ENCODE results near the gene SDC4.

SDC4 gene, protein sequence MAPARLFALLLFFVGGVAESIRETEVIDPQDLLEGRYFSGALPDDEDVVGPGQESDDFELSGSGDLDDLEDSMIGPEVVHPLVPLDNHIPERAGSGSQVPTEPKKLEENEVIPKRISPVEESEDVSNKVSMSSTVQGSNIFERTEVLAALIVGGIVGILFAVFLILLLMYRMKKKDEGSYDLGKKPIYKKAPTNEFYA

DNA sequence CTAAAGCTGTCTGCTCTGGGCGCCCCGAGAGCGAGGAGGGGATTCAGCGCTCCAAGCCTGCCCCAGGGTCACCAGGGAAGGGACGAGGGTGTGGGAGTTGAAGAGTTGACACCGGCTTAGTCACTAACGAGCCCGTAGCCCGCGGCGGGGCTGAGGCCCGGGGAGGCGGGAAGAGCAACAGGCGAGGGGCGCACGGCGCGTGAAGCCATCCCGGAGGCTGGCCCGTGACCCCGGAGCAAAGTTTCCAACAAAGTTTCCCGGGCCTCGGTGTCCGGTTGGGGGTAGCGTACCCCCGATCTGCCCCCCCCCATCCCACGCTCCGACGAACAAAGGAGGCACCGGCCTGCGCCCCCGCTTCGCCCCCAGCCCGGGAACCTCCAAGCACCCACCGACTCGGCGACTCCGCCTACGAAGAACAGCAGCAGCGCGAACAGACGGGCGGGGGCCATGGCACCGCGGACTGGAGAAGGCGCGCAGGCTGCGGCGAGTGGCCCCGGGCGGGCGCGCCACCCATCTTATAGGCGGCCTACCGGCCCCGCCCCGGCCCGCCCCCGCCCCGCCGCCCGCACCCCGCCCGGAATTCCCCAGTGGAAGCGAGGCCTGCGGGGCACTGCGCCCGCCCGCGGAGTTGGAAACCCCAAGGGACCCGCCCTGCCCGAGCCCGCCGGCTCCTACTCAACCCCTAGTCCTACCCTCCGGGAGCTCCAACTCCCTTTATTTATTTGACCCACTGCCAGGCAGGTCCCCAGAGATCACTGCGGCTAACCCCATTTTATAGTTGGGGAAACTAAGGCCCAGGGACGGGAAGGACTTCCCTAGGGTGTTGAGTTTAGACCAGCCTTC lies at the start of gene SDC4:
Gene SDC4, minus strand, starts transcription at position 489 of the 843 bp plus-strand sequence. Its CDS starts 40 bp downstream, at position 449.
- TF ChIP-seq CTCF (conservative IDR thresholded peaks at IDR 0.05; ENCODE audit: low read depth, low read length), result no peak
- DNase-seq (ENCODE audit: low read depth), result peak; percentile 66
- peak within 1 kb of the TSS; percentile 85 for H3K4me3 ChIP-seq (ENCODE audit: low read depth, low read length)

- no peak for DNase-seq (ENCODE audit: low read depth)
- TF ChIP-seq CTCF (conservative IDR thresholded peaks at IDR 0.05; ENCODE audit: low read depth, low read length), result no peak
- H3K4me3 ChIP-seq (ENCODE audit: low read depth, low read length), result no peak overlapping the region
These were observed 46.8 kb upstream of the SDC4 start for GRCh38 chr20:45395114-45395415.

DNA sequence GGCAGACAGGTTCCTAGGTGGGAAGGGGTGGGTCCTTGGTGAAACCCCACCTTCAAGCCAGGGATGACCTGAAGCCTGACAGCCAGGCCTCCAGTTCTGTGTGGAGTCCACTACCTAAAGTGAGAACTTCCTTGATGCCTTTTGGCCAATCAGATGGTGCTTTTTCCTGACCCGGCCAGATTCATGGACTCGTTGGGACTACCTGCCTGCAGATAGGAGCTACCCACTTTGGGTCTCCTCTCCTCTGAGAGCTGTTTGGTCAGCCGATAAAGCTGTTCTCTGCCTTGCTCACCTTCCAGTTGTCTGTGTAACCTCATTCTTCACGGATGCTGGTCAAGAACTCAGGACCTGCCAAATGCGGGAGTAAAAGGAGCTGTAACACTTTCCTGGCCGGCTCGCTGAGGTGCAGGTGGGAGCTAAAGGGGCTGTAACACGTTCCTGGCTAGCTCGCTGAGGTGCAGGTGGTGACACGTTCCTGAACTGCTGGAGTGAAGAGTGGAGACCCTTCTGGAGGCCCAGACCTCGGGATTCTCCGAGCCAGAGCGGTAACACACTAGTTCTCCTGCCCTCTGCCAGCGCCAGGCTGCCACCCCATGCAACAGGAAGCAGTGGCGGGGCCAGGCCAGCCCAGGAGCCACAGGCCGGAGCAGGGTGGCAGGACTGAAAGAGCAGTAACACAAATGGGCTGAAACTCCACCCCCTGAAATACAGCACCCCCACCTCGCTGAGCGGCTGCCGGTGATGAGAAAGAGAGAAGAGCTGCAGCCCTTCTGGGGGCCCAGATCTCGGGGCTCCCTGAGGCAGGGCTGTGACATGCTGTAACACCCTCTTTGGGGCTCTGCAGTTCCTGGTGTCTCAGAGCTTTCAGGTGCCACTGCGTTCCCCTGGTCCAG lies 46.2 kb upstream of the SDC4 start:
- DNase-seq (ENCODE audit: low read depth), result no peak
- H3K4me3 ChIP-seq (ENCODE audit: low read depth, low read length), result no peak overlapping the region
- no peak for TF ChIP-seq CTCF (conservative IDR thresholded peaks at IDR 0.05; ENCODE audit: low read depth, low read length)

- no peak for DNase-seq (ENCODE audit: low read depth)
- peak; percentile 3 for TF ChIP-seq CTCF (conservative IDR thresholded peaks at IDR 0.05; ENCODE audit: low read depth, low read length)
- no peak overlapping the region for H3K4me3 ChIP-seq (ENCODE audit: low read depth, low read length)
These were observed 44.5 kb upstream of the SDC4 start for GRCh38 chr20:45392733-45393132.

- no peak for TF ChIP-seq CTCF (conservative IDR thresholded peaks at IDR 0.05; ENCODE audit: low read depth, low read length)
- DNase-seq (ENCODE audit: low read depth), result no peak
These were observed 43.3 kb upstream of the SDC4 start for GRCh38 chr20:45391559-45391958.

GRCh38 chr20:45390931-45391330 lies 42.7 kb upstream of the SDC4 start:
- no peak overlapping the region for H3K4me3 ChIP-seq (ENCODE audit: low read depth, low read length)
- DNase-seq (ENCODE audit: low read depth), result no peak
- no peak for TF ChIP-seq CTCF (conservative IDR thresholded peaks at IDR 0.05; ENCODE audit: low read depth, low read length)

More at GRCh38 chr20:45391559-45391958, 43.3 kb upstream of the SDC4 start:
- no peak overlapping the region for H3K4me3 ChIP-seq (ENCODE audit: low read depth, low read length)

All from choroid plexus epithelial cell (primary cell).